Vagina (tissue), 2 donors: ENCODE data around the gene CAP2.

Experiments
- POLR2A ChIP-seq, 2 donors: fragments of 450-650 bp; IDR thresholded peaks; one replicate each; pipeline ENCODE4 v1.6.1; 2017; ENCODE audit warnings: antibody characterized with exemption in 2 of 2, mild to moderate bottlenecking in 2 of 2, moderate library complexity in 2 of 2
- TF ChIP-seq, protein P1 (sequence below), 3 experiments: fragments of 450-650 bp in 2 of 3; fragments of 200-600 bp in 1 of 3; sonication (generic) in 1 of 3; IDR thresholded peaks; one replicate each; pipeline ENCODE4 v1.5.1; 2017 to 2019; ENCODE audit warnings: antibody characterized with exemption in 3 of 3, mild to moderate bottlenecking in 2 of 3, moderate library complexity in 2 of 3

DNA sequence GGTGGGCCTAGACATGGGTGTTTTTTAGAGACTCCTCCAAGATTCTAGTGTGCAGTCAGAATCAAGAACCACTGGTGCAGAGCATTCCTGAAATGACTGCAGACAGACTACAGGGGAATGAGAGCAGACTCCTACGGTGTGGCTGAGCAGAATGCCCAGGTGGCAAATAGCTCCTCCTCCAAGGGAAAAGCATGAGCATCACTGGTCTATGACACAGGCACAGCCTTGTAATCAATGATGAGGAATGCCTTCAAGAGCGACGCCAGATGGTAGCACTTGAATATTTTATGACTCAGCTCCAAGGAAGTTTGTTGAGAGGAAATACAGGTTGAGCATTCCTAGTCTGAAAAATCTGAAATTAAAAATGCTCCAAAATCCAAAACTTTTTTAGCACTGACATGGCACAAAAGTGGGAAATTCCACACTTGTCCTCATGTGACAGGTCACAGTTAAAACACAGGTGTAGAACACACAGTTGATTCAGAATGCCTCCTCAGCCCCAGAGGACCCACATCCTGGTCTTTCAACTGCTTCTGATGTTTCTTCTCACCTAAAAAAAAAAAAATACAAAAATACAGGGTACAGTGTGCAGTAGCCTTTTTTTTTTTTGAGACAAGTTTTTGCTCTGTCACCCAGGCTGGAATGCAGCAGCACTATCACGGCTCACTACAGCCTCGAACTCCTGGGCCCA, 196.2 kb downstream of the CAP2 start:
- TF ChIP-seq, protein P1, sequence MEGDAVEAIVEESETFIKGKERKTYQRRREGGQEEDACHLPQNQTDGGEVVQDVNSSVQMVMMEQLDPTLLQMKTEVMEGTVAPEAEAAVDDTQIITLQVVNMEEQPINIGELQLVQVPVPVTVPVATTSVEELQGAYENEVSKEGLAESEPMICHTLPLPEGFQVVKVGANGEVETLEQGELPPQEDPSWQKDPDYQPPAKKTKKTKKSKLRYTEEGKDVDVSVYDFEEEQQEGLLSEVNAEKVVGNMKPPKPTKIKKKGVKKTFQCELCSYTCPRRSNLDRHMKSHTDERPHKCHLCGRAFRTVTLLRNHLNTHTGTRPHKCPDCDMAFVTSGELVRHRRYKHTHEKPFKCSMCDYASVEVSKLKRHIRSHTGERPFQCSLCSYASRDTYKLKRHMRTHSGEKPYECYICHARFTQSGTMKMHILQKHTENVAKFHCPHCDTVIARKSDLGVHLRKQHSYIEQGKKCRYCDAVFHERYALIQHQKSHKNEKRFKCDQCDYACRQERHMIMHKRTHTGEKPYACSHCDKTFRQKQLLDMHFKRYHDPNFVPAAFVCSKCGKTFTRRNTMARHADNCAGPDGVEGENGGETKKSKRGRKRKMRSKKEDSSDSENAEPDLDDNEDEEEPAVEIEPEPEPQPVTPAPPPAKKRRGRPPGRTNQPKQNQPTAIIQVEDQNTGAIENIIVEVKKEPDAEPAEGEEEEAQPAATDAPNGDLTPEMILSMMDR (IDR thresholded peaks at IDR 0.05): no peak
- TF ChIP-seq POLR2A (IDR thresholded peaks at IDR 0.05): no peak
